CD4-positive, alpha-beta T cell treated with Interleukin-12 subunit alpha and Interleukin-12 subunit beta, for 1 hour (primary cell): ENCODE results near the gene HMGCS1.
A peak's percentile ranks its signal among the peaks of the same experiment; 100 is the strongest.
"Not testable (repeated sequence)": the region's sequence is repeated elsewhere in the genome, so short reads cannot be mapped to it uniquely, and the experiment has no call there.

Experiments used
- DNase-seq: peaks from one replicate; pipeline ENCODE4 v3.0.0-alpha.2; 2020

HMGCS1 gene

GRCh38 chr5:43313035-43313853 is at the start of gene HMGCS1:
HMGCS1 (minus strand) TSS chr5:43313412; CDS start chr5:43298965, 14,447 bp downstream.
- peak; percentile 100 for DNase-seq

GRCh38 chr5:43358726-43359125 is 45.5 kb upstream of the HMGCS1 start:
- DNase-seq = no peak

GRCh38 chr5:43358301-43358700 is 45.1 kb upstream of the HMGCS1 start:
- DNase-seq = no peak

- DNase-seq = no peak
These were observed 44.7 kb upstream of the HMGCS1 start for GRCh38 chr5:43357878-43358281.

- no peak for DNase-seq
These were observed 43.9 kb upstream of the HMGCS1 start for GRCh38 chr5:43357067-43357466.

- DNase-seq = no peak
These were observed 41.6 kb upstream of the HMGCS1 start for GRCh38 chr5:43354774-43355173.

DNA sequence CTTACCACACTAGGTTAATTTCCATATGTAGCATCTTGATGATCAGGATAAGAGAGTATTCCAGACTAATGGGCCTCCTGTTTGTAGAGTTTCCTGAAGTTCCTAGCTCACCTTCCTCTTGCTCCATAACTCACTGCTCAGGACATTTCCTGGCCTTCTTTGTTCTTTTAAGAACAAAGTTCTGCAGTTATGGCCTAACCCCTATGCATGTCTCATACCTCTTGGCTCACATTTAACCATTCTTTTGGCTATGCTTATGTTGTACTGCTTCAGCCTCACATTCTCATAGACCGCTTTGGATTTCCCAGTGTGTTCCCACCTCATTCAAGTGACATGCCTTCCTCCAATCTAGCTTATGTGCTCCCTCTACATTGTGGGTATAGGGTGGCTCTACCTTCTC is 40.5 kb upstream of the HMGCS1 start:
- DNase-seq = no peak

DNA sequence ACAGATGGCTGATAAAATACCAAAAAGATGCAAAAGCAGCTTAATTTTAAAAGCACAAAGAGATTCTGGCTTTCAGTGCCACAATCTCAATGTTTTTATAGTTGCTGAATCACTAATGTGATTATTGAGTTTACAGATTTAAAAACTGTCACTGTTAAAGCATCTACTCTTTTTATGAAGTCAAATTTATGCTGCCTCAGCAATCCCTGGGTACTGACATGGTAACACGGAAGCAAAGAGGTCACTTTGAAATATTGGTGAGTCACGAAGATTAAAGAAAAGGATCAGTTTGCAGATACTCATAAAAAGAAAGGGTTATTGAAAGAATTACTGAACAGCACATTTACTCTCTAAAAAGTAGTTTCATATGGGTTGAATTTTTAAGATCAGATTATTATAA is 39.7 kb upstream of the HMGCS1 start:
- no peak for DNase-seq

DNA sequence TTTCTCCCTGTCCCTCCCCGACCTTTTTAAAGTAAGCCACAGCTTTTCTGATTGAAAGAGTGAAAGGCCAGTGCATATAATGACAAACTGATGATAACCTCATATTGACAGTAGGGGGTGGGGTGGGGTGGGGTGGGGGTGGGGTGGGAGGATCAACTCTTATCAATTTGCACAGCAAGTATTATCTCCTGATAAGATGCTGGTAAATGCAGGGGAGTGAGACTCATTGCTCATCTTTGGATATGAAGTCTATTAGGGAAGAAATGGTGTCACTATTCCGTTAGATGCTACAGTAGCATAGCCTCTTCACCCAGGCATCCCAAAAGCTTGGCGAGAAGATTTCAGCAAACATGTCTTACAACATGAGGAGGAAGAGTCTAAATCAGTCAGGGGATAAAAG is 38.9 kb upstream of the HMGCS1 start:
- no peak for DNase-seq

DNA sequence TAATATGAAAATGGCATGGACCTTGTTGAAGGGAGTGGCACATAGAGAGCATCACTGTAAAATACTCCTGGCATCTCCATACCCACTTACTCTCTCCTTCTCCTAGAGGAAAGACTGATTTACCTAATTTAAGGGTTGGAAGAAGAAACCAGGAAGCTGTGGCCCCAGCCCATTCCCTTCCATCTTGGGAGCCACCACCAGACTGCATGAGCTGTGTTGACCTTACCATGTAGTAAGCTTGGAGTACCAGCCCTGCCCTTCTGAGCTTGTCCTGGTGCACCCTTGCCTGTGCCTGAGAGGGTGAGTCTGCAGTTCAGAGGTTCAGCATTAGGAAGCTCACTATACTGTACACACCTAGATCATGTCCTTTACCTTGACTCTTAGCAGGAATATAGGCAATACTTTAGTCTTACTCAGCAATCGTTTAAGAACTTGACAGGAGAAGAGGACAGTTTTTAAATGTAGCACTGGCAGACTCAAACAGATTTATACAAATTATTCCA is 35.7 kb upstream of the HMGCS1 start:
- DNase-seq = no peak

- DNase-seq = no peak
These were observed 35.0 kb upstream of the HMGCS1 start for GRCh38 chr5:43348207-43348606.

GRCh38 chr5:43338862-43339261 is 25.6 kb upstream of the HMGCS1 start:
- DNase-seq = no peak

DNA sequence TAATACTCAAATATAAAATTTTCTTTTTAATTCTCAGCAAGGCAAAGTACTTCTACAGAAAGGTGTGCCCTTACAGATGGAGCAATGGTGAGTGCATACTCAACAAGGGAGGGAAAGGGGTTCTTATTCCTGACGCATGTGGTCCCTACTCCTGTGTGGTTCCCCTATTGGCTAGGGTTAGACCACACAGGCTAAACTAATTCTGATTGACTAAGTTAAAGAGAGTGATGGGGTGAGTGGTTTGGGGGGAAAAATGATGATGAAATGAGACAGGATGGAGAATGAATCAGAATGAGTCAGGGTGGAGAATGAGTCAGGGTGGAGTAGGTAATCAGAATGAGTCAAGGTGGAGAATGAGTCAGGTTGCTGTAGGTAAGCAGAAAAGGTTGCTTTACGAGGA is 22.9 kb upstream of the HMGCS1 start:
- DNase-seq = no peak

DNA sequence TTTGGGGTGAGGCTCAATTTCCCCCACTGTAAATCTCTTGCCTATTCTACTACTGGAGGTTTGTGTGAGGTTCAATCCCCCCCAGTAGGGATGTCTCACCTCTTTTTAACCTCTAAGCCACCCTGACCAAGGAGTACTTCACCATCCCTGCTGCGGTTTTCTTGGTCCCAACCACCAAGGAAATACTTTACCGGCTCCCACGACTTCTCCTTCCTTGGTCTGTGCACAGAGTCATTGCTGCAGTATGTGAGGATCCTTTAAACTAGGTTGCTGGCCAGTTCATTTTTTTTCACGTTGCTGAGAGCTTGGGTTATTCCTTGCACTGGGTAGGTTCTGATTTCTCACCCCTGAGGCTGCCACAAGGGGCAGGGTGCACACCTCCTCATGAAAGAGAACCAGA is 22.5 kb upstream of the HMGCS1 start:
- no peak for DNase-seq

GRCh38 chr5:43332401-43332800 is 19.2 kb upstream of the HMGCS1 start:
- DNase-seq = no peak

DNA sequence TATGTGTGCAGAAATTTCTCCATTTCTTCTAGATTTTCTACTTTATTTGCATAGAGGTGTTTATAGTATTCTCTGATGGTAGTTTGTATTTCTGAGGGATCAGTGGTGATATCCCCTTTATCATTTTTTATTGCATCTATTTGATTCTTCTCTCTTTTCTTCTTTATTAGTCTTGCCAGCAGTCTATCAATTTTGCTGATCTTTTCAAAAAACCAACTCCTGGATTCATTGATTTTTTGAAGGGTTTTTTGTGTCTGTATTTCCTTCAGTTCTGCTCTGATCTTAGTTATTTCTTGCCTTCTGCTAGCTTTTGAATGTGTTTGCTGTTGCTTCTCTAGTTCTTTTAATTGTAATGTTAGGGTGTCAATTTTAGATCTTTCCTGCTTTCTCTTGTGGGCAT is 12.4 kb upstream of the HMGCS1 start:
- DNase-seq = not testable (repeated sequence)

DNA sequence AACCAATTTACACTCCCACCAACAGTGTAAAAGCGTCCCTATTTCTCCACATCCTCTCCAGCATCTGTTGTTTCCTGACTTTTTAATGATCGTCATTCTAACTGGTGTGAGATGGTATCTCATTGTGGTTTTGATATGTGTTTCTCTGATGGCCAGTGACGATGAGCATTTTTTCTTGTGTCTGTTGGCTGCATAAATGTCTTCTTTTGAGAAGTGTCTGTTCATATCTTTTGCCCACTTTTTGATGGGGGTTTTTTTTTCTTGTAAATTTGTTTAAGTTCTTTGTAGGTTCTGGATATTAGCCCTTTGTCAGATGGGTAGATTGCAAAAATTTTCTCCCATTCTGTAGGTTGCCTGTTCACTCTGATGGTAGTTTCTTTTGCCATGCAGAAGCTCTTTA is 10.3 kb upstream of the HMGCS1 start:
- DNase-seq = not testable (repeated sequence)

- DNase-seq = no peak
These were observed 7.6 kb upstream of the HMGCS1 start for GRCh38 chr5:43320846-43321245.

DNA sequence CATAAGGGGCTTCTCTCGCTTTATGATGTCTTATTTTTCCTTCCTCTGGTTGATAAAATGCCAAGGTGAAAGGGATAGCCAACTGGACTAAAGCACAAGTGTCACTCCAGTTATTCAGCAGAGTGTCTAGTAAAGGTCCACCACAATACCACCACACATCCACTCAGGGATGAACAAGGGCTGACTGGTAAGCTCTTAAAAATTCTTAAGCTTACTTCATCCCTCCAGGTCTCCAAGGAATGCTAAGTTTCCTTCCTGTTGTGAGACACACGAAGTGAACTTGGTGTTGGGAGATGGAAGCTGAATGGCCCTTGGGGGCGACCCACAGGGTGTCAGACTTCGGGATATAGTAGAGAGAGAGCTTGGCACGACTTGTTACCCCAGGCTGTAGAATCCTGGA is 3.2 kb upstream of the HMGCS1 start:
- DNase-seq = no peak

- no peak for DNase-seq
These were observed 2.5 kb upstream of the HMGCS1 start for GRCh38 chr5:43315682-43316081.

- DNase-seq = no peak
These were observed 2.1 kb upstream of the HMGCS1 start for GRCh38 chr5:43315263-43315662.

- DNase-seq = no peak
These were observed 1.5 kb upstream of the HMGCS1 start for GRCh38 chr5:43314724-43315123.

- DNase-seq = no peak
These were observed 744 bp upstream of the HMGCS1 start for GRCh38 chr5:43313854-43314457.

DNA sequence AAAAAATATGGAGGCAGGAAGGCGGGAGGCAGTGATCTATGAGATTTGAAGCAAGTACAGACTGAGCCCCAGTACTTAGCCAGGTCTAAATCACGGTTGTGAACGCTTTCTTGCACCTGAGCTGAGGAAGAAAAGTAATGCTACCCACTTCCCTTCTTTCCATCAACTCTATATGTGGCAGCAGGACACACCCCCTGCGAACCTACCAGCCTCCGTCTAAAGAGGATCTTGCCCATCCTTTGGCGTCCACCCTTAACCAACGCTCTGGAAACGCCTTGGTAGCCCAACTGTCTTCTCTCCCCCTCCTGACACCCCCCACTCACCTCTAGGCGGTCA is 545 bp downstream of the HMGCS1 start:
- no peak for DNase-seq
